ENCODE measurements around the gene ALDH1A2.

Gene ALDH1A2

DNA sequence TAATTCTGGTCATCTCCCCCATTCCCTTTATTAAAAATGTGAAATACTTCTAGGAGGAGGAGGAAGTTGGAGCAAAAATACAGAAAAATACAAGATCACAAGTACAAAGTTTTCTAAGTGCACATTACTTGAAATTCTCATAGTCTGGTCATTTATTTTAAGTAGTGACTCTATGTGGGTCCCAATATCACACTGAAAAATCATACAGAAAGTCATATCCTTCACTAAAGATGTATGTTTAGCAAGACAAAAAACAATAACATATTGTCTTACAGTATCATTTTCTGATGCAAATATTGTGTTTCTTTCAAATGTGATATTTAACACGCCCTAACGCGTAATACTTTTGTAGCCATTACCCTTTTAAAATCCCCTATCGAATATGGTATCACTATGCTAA, 2.5 kb downstream of the ALDH1A2 start:
- Histone ChIP-seq H3K4me3 (no peak overlapping the region), H3K27ac (no peak overlapping the region)
- no peak for TF ChIP-seq CTCF (IDR thresholded peaks at IDR 0.05)
- DNase-seq (ENCODE audit: low spot score) = no peak

GRCh38 chr15:58062175-58062574, 3.3 kb downstream of the ALDH1A2 start:
- DNase-seq (ENCODE audit: low spot score) = no peak
- no peak for TF ChIP-seq CTCF (IDR thresholded peaks at IDR 0.05)
- Histone ChIP-seq H3K27ac (no peak overlapping the region), H3K4me3 (no peak overlapping the region)

DNA sequence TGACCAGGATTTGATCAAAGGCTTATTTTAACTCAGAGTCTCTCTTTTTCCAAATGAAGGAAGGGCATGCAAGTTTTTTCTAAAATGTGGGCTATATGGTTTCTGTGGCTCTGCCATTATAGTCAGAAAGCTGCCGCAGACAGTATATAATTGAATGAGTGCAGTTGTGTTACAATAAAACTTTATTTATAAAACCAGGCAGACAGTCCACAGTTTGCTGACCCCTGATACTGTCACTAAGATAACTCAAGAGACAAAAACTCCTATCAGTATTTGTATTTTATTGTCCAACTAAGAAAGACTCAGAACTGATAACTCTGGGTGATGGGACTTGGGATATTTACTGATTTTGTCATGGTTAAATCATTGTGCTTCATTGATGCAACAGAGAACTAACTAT, 4.9 kb downstream of the ALDH1A2 start:
- DNase-seq (ENCODE audit: low spot score) = no peak
- TF ChIP-seq CTCF (IDR thresholded peaks at IDR 0.05) = no peak
- Histone ChIP-seq H3K4me3 (no peak overlapping the region), H3K27ac (no peak overlapping the region)

DNA sequence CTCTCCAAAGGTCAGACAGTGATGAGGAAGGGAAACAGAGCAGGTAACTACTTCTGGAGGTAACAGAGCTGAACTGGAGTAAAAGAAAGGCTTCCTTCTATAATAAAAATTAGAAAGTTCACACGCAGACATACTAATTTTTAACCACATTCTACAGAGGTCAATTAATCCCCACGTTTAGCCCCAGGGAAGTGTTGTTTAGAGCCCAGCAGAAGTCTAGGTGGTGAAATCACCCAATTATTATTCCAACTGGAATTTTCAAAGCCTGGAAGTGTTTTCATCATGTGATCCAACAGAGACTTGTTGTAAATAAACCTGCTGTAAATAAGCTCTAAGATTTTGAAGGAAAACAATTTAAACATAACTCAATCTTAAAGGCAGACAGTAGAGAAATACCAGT, 6.8 kb downstream of the ALDH1A2 start:
- no peak for TF ChIP-seq CTCF (IDR thresholded peaks at IDR 0.05)
- no peak overlapping the region for H3K27ac ChIP-seq
- no peak overlapping the region for H3K4me3 ChIP-seq
- no peak for DNase-seq (ENCODE audit: low spot score)

DNA sequence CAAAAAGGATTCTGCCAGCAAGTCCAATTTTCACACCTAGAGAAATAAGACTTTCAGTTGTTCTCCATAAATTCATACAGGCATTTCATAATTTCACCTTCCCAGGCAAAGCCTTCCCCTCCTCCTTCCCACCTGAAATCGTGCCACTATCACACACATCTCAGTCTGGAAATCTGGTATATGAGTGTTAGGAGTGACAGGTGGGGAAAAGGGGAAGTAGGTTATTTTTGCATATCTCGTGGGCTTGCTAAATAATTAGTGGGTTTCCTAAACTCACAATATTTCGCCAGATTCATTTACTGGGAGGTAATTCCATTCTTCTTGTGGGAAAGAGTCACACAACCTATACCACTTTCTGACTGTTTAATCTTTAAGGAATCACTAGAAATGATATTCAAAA, 7.4 kb downstream of the ALDH1A2 start:
- DNase-seq (ENCODE audit: low spot score) = no peak
- no peak for TF ChIP-seq CTCF (IDR thresholded peaks at IDR 0.05)
- no peak overlapping the region for H3K4me3 ChIP-seq
- no peak overlapping the region for H3K27ac ChIP-seq

GRCh38 chr15:58057559-58057958, 8.0 kb downstream of the ALDH1A2 start:
- no peak for DNase-seq (ENCODE audit: low spot score)
- no peak for TF ChIP-seq CTCF (IDR thresholded peaks at IDR 0.05)
- Histone ChIP-seq H3K4me3 (no peak overlapping the region), H3K27ac (no peak overlapping the region)

GRCh38 chr15:58056015-58056414, 9.5 kb downstream of the ALDH1A2 start:
- no peak for TF ChIP-seq CTCF (IDR thresholded peaks at IDR 0.05)
- no peak overlapping the region for H3K4me3 ChIP-seq
- DNase-seq (ENCODE audit: low spot score) = no peak
- H3K27ac ChIP-seq = no peak overlapping the region

All from coronary artery (tissue), 2 donors.